Loucy (cell line): ENCODE measurements around the gene THAP7.

Source experiments
- H2AFZ ChIP-seq: fragments of 200-600 bp; sonication (generic); 2 replicates; pipeline ENCODE4 v1.6.0; 2016; ENCODE audit warnings: antibody characterized with exemption, mild to moderate bottlenecking, low read length, moderate library complexity
- H3F3A ChIP-seq: fragments of 200-600 bp; 2 replicates; pipeline ENCODE4 v1.6.0; 2016; ENCODE audit warnings: antibody characterized with exemption, low read depth, mild to moderate bottlenecking
- H3K27me3 ChIP-seq: fragments of 200-600 bp; sonication (generic); 2 replicates; pipeline ENCODE4 v1.6.1; 2014; ENCODE audit warnings: low read length, mild to moderate bottlenecking; ENCODE audit not compliant: insufficient read depth, poor library complexity, severe bottlenecking
- H3K36me3 ChIP-seq: fragments of 200-600 bp; sonication (generic); 2 replicates; pipeline ENCODE4 v1.6.1; 2016; ENCODE audit warnings: low read length; ENCODE audit not compliant: insufficient read depth
- H3K4me1 ChIP-seq: fragments of 200-600 bp; sonication (generic); 2 replicates; pipeline ENCODE4 v1.5.1; 2014; ENCODE audit warnings: low read length, mild to moderate bottlenecking; ENCODE audit not compliant: insufficient read depth, poor library complexity, severe bottlenecking
- H3K4me2 ChIP-seq: fragments of 200-600 bp; sonication (generic); 2 replicates; pipeline ENCODE4 v1.6.0; 2014; ENCODE audit warnings: antibody characterized with exemption, low read length, low read depth, mild to moderate bottlenecking; ENCODE audit not compliant: poor library complexity, severe bottlenecking
- H3K4me3 ChIP-seq: fragments of 200-600 bp; sonication (generic); 2 replicates; pipeline ENCODE4 v1.5.1; 2014; ENCODE audit warnings: low read length, mild to moderate bottlenecking, mixed read lengths; ENCODE audit not compliant: poor library complexity, severe bottlenecking
- H3K79me2 ChIP-seq: fragments of 200-600 bp; sonication (generic); 2 replicates; pipeline ENCODE4 v1.6.1; 2014; ENCODE audit warnings: low read length; ENCODE audit not compliant: insufficient read depth
- H3K9ac ChIP-seq: fragments of 200-600 bp; sonication (generic); 2 replicates; pipeline ENCODE4 v1.6.0; 2014; ENCODE audit warnings: mild to moderate bottlenecking, low read depth, low read length, moderate library complexity; ENCODE audit not compliant: poor library complexity, severe bottlenecking
- H3K9me2 ChIP-seq: fragments of 200-600 bp; sonication (generic); replicated peaks from 2 replicates; pipeline ENCODE4 v1.6.1; 2016; ENCODE audit warnings: low read depth, low read length, mixed read lengths
- H3K9me3 ChIP-seq: fragments of 200-600 bp; sonication (generic); 2 replicates; pipeline ENCODE4 v1.6.1; 2014; ENCODE audit warnings: mild to moderate bottlenecking, antibody characterized with exemption, low read length, low read depth; ENCODE audit not compliant: insufficient read depth
- H4K20me1 ChIP-seq: fragments of 200-600 bp; sonication (generic); 2 replicates; pipeline ENCODE4 v1.6.0; 2014; ENCODE audit warnings: antibody characterized with exemption, low read length, mild to moderate bottlenecking; ENCODE audit not compliant: insufficient read depth, poor library complexity, severe bottlenecking
- CTCF ChIP-seq: fragments of 200-600 bp; sonication (generic); conservative IDR thresholded peaks from 2 replicates; pipeline ENCODE4 v1.5.1; 2014; ENCODE audit warnings: mild to moderate bottlenecking, antibody characterized with exemption, low read length
- EZH2phosphoT487 ChIP-seq: fragments of 200-600 bp; IDR thresholded peaks from 2 replicates; pipeline ENCODE4 v1.6.1; 2018; ENCODE audit warnings: antibody characterized with exemption, mild to moderate bottlenecking, moderate library complexity, borderline replicate concordance

Gene THAP7

GRCh38 chr22:20994902-20995241 lies 7.0 kb downstream of the THAP7 start:
- Histone ChIP-seq H3K36me3 (peaks cover 5% of the 10 kb centered on the region; the same call in 1 of the 2 replicates), H3F3A (no peaks in the 10 kb centered on the region), H4K20me1 (peaks cover 7% of the 10 kb centered on the region), H3K9me2 (no peaks in the 10 kb centered on the region), H3K9me3 (no peaks in the 10 kb centered on the region), H3K4me2 (no peak overlapping the region), H2AFZ (no peak overlapping the region), H3K27me3 (no peaks in the 10 kb centered on the region), H3K4me1 (peaks cover 6% of the 10 kb centered on the region), H3K79me2 (peaks cover 11% of the 10 kb centered on the region), H3K9ac (no peak overlapping the region), H3K4me3 (no peak overlapping the region)
- TF ChIP-seq EZH2phosphoT487 (no peak), CTCF (no peak)

GRCh38 chr22:20994128-20994901 lies 7.6 kb downstream of the THAP7 start:
- no peak overlapping the region for H3K4me2 ChIP-seq
- H3K9me2 ChIP-seq = no peaks in the 10 kb centered on the region
- peaks cover 8% of the 10 kb centered on the region for H3K4me1 ChIP-seq
- H3K27me3 ChIP-seq = no peaks in the 10 kb centered on the region
- H2AFZ ChIP-seq = no peak overlapping the region
- no peak overlapping the region for H3K9ac ChIP-seq
- H3K9me3 ChIP-seq = no peaks in the 10 kb centered on the region
- H4K20me1 ChIP-seq = peaks cover 1% of the 10 kb centered on the region
- peaks cover 5% of the 10 kb centered on the region; the same call in 1 of the 2 replicates for H3K79me2 ChIP-seq
- TF ChIP-seq EZH2phosphoT487 (no peak), CTCF (no peak)
- peaks cover 5% of the 10 kb centered on the region; the same call in 1 of the 2 replicates for H3K36me3 ChIP-seq
- H3K4me3 ChIP-seq = no peak overlapping the region
- no peaks in the 10 kb centered on the region for H3F3A ChIP-seq

DNA sequence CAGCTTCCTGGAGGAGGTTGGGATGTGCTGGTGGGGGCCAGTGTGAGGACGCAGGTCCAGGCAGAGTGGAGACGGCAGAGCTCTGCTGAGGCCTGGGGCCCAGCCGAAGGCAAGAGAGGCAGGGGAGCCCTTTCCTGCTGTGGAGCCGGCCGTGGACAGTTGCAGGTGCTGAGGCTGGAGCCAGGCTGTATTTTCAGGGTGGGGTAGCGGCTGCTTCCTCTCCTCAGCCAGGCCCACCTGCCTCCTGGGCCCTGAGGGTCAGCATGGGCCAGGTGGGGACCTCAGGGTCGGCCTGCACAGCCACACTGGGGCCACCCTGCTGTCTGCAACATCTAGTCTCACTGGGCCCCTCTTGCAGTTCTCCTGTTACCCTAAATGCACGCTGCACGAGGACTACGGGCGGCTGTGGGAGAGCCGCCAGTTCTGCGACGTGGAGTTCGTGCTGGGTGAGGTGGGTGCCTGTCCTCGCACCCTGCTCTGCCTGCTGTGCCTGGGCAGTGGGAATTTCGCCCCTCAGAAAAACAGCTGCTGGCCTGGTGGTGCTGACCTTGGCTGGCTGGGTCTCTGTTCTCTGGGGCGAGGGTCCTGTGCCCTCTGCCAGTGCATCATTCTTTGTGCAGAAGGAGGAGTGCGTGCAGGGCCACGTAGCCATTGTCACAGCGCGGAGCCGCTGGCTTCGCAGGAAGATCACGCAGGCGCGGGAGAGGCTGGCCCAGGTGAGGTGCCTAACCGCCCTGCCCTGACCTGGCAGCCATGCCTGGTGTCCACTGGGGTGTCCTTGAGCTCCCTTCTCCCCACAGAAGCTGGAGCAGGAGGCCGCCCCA lies 8.4 kb downstream of the THAP7 start:
- H3K9me3 ChIP-seq = no peaks in the 10 kb centered on the region
- H3K27me3 ChIP-seq = no peaks in the 10 kb centered on the region
- peaks cover 5% of the 10 kb centered on the region; the same call in 1 of the 2 replicates for H3K36me3 ChIP-seq
- H3K9ac ChIP-seq = no peak overlapping the region
- no peaks in the 10 kb centered on the region for H4K20me1 ChIP-seq
- H3K4me3 ChIP-seq = no peak overlapping the region
- no peaks in the 10 kb centered on the region for H3K9me2 ChIP-seq
- H3K79me2 ChIP-seq = no peaks in the 10 kb centered on the region
- no peak overlapping the region for H2AFZ ChIP-seq
- H3K4me1 ChIP-seq = peaks cover 8% of the 10 kb centered on the region
- TF ChIP-seq CTCF = no peak
- no peak for TF ChIP-seq EZH2phosphoT487
- H3K4me2 ChIP-seq = no peak overlapping the region
- no peaks in the 10 kb centered on the region for H3F3A ChIP-seq
